ENCODE results near the gene DAO.
"Not testable (repeated sequence)": the region's sequence is repeated elsewhere in the genome, so short reads cannot be mapped to it uniquely, and the experiment has no call there.

Gene DAO

GRCh38 chr12:108879615-108880254, at the start of gene DAO:
TSS of gene DAO (plus strand) at chr12:108880092. CDS start at chr12:108885007, 4,915 bp downstream.
- no peak for DNase-seq

GRCh38 chr12:108831309-108831991, 48.4 kb upstream of the DAO start:
- no peak for DNase-seq

- DNase-seq: no peak
Measured at GRCh38 chr12:108832208-108832607, 47.7 kb upstream of the DAO start.

GRCh38 chr12:108832730-108833354, 47.0 kb upstream of the DAO start:
- no peak for DNase-seq

GRCh38 chr12:108833355-108833733, 46.5 kb upstream of the DAO start:
- DNase-seq: no peak

- no peak for DNase-seq
Measured at GRCh38 chr12:108833757-108834472, 46.0 kb upstream of the DAO start.

- DNase-seq: no peak
Measured at GRCh38 chr12:108835860-108836634, 43.8 kb upstream of the DAO start.

GRCh38 chr12:108837239-108837638, 42.7 kb upstream of the DAO start:
- DNase-seq: no peak

- DNase-seq: no peak
Measured at GRCh38 chr12:108837680-108838079, 42.2 kb upstream of the DAO start.

GRCh38 chr12:108838194-108839017, 41.5 kb upstream of the DAO start:
- no peak for DNase-seq

- no peak for DNase-seq
Measured at GRCh38 chr12:108839018-108839889, 40.6 kb upstream of the DAO start.

- DNase-seq: no peak
Measured at GRCh38 chr12:108839890-108840230, 40.0 kb upstream of the DAO start.

- no peak for DNase-seq
Measured at GRCh38 chr12:108840605-108841332, 39.1 kb upstream of the DAO start.

GRCh38 chr12:108841825-108842224, 38.1 kb upstream of the DAO start:
- DNase-seq: not testable (repeated sequence)

- no peak for DNase-seq
Measured at GRCh38 chr12:108842361-108842760, 37.5 kb upstream of the DAO start.

- DNase-seq: no peak
Measured at GRCh38 chr12:108843187-108843586, 36.7 kb upstream of the DAO start.

GRCh38 chr12:108845696-108846095, 34.2 kb upstream of the DAO start:
- DNase-seq: no peak

GRCh38 chr12:108846290-108846701, 33.6 kb upstream of the DAO start:
- DNase-seq: peak; percentile 97

- DNase-seq: no peak
Measured at GRCh38 chr12:108847705-108848104, 32.2 kb upstream of the DAO start.

GRCh38 chr12:108849660-108850059, 30.2 kb upstream of the DAO start:
- peak; percentile 60 for DNase-seq

Data from NCI-H2171 treated with DMSO at 0.1 percent for 48 hours (cell line).